ENCODE data around the gene C19orf67. TPM values are rescaled to one million over a fixed set of nuclear protein-coding genes. Genes with fewer than 3 reads are reported as not detected.
A peak's percentile ranks its signal among the peaks of the same experiment; 100 is the strongest.
"Not testable (repeated sequence)": the region's sequence is repeated elsewhere in the genome, so short reads cannot be mapped to it uniquely, and the experiment has no call there.

Gene C19orf67
- total RNA-seq, 5 donors from 2014 or later (not counting 1 experiment from before 2014, with no cell fraction given) = 0.53 to 0.98 (median 0.58) TPM; not detected in 2

GRCh38 chr19:14047866-14048265 is 37.7 kb downstream of the C19orf67 start:
- not testable (repeated sequence) for ATAC-seq (replicated peaks in 1 of 4); H3K27ac Mint-ChIP-seq; H3K27me3 Mint-ChIP-seq; H3K4me3 ChIP-seq (ENCODE audit: control insufficient read depth in 1 of 2, extremely low read depth in 1 of 2, low read length in 1 of 2); H3K4me1 Mint-ChIP-seq; H3K27ac ChIP-seq (ENCODE audit: low read length); H3K4me1 ChIP-seq (ENCODE audit: control insufficient read depth in 1 of 2, extremely low read depth in 1 of 2, insufficient read depth in 2 of 2, low read length in 2 of 2); H3K4me3 Mint-ChIP-seq; H3K9me3 Mint-ChIP-seq; H3K27me3 ChIP-seq (replicated peaks in 1 of 2; ENCODE audit: control insufficient read depth in 2 of 2, extremely low read depth in 1 of 2, insufficient read depth in 2 of 2, low read length in 1 of 2); H3K9me3 ChIP-seq; DNase-seq
- peaks cover 17 to 81% of the 10 kb centered on the region in 2 donors for H3K36me3 ChIP-seq (ENCODE audit: control insufficient read depth in 2 of 2, extremely low read depth in 1 of 2, insufficient read depth in 1 of 2, low read length in 1 of 2)
- CTCF ChIA-PET = interaction anchor here (0.6 to 1.9 kb wide), 9 partner anchors 11 to 1034 kb away, joined by 3 to 8 read pairs (median 4); partner anchors contain the start of genes DCAF15 (in 1 of the 2) and IL27RA (in 1 of the 2)
- peaks cover 36% of the 10 kb centered on the region for H3K36me3 Mint-ChIP-seq
- WGBS (ENCODE audit: insufficient coverage) = 90% methylated on average over 2 of the region's 10 CpGs
- POLR2A ChIA-PET = interaction anchor here in 1 of 2 donors (0.6 to 0.9 kb wide), 2 partner anchors 162 to 406 kb away, joined by 3 to 5 read pairs; no protein-coding TSS in a partner anchor

GRCh38 chr19:14042659-14043608 is 42.6 kb downstream of the C19orf67 start:
- Histone ChIP-seq H3K27ac (ENCODE audit: low read length) (peak overlapping the region; percentile 74), H3K4me1 (ENCODE audit: control insufficient read depth in 1 of 2, extremely low read depth in 1 of 2, insufficient read depth in 2 of 2, low read length in 2 of 2) (peaks cover 2 to 25% of the 10 kb centered on the region in 2 experiments), H3K36me3 (ENCODE audit: control insufficient read depth in 2 of 2, extremely low read depth in 1 of 2, insufficient read depth in 1 of 2, low read length in 1 of 2) (peaks cover 12 to 78% of the 10 kb centered on the region in 2 donors)
- not testable (repeated sequence) for H3K27me3 Mint-ChIP-seq; H3K4me3 ChIP-seq (ENCODE audit: control insufficient read depth in 1 of 2, extremely low read depth in 1 of 2, low read length in 1 of 2); H3K9me3 Mint-ChIP-seq; H3K27me3 ChIP-seq (replicated peaks in 1 of 2; ENCODE audit: control insufficient read depth in 2 of 2, extremely low read depth in 1 of 2, insufficient read depth in 2 of 2, low read length in 1 of 2); H3K4me3 Mint-ChIP-seq; H3K9me3 ChIP-seq
- ChIA-PET CTCF (interaction anchor here (0.6 to 1.3 kb wide), 6 partner anchors 11 to 362 kb away, joined by 3 to 9 read pairs (median 3); partner anchors contain the start of gene IL27RA (in 1 of the 2)), POLR2A (interaction anchor here in 1 of 2 donors (0.6 to 0.7 kb wide), 3 partner anchors 58 to 900 kb away, joined by 3 to 12 read pairs (median 8); no protein-coding TSS in a partner anchor)
- peak; percentile 45 to 68 (median 56) for ATAC-seq (replicated peaks in 1 of 4)
- peak overlapping the region; percentile 84 to 89 for H3K27ac Mint-ChIP-seq
- peak in 28 of 35 experiments; percentile 10 to 80 (median 36) for DNase-seq
- H3K4me1 Mint-ChIP-seq = peaks cover 10 to 23% (median 12%) of the 10 kb centered on the region in 3 donors
- WGBS (ENCODE audit: insufficient coverage) = 20% methylated on average over 1 of the region's 19 CpGs
- H3K36me3 Mint-ChIP-seq = peaks cover 22% of the 10 kb centered on the region

- 100% methylated on average over 4 of the region's 7 CpGs for WGBS (ENCODE audit: insufficient coverage)
- DNase-seq (no peak), ATAC-seq (replicated peaks in 1 of 4) (no peak)
- Mint-ChIP-seq H3K36me3 (peaks cover 29% of the 10 kb centered on the region), H3K9me3 (no peaks in the 10 kb centered on the region), H3K27me3 (no peaks in the 10 kb centered on the region), H3K4me1 (peaks cover 19 to 40% (median 20%) of the 10 kb centered on the region in 3 donors), H3K27ac (peak overlapping the region in 1 of 2 donors; percentile 16), H3K4me3 (no peak overlapping the region)
- Histone ChIP-seq H3K4me3 (ENCODE audit: control insufficient read depth in 1 of 2, extremely low read depth in 1 of 2, low read length in 1 of 2) (no peak overlapping the region), H3K36me3 (ENCODE audit: control insufficient read depth in 2 of 2, extremely low read depth in 1 of 2, insufficient read depth in 1 of 2, low read length in 1 of 2) (peaks cover 5 to 79% of the 10 kb centered on the region in 2 donors), H3K27ac (ENCODE audit: low read length) (no peak overlapping the region), H3K4me1 (ENCODE audit: control insufficient read depth in 1 of 2, extremely low read depth in 1 of 2, insufficient read depth in 2 of 2, low read length in 2 of 2) (peaks cover 2 to 48% of the 10 kb centered on the region in 2 experiments), H3K9me3 (no peaks in the 10 kb centered on the region), H3K27me3 (replicated peaks in 1 of 2; ENCODE audit: control insufficient read depth in 2 of 2, extremely low read depth in 1 of 2, insufficient read depth in 2 of 2, low read length in 1 of 2) (no peaks in the 10 kb centered on the region)
- POLR2A ChIA-PET = interaction anchor here (0.6 kb wide), 2 partner anchors 11 to 331 kb away, joined by 3 to 6 read pairs; partner anchors contain the start of gene RLN3 (in 1 of the 2)
- CTCF ChIA-PET = interaction anchor here in 1 of 2 donors (0.6 kb wide), 2 partner anchors 17 to 161 kb away, joined by 3 read pairs; no protein-coding TSS in a partner anchor
Observed at GRCh38 chr19:14039181-14039580, 46.4 kb downstream of the C19orf67 start.

GRCh38 chr19:14035706-14036105 is 49.9 kb downstream of the C19orf67 start:
- CTCF ChIA-PET = interaction anchor here (0.7 to 0.9 kb wide), 3 partner anchors 13 to 1017 kb away, joined by 3 to 4 read pairs (median 4); no protein-coding TSS in a partner anchor

GRCh38 chr19:14035159-14035558 is 50.4 kb downstream of the C19orf67 start:
- not testable (repeated sequence) for H3K27me3 ChIP-seq (replicated peaks in 1 of 2; ENCODE audit: control insufficient read depth in 2 of 2, extremely low read depth in 1 of 2, insufficient read depth in 2 of 2, low read length in 1 of 2); ATAC-seq (replicated peaks in 1 of 4); H3K27ac ChIP-seq (ENCODE audit: low read length); H3K9me3 Mint-ChIP-seq; H3K4me3 Mint-ChIP-seq; H3K4me3 ChIP-seq (ENCODE audit: control insufficient read depth in 1 of 2, extremely low read depth in 1 of 2, low read length in 1 of 2); DNase-seq; H3K9me3 ChIP-seq; H3K27ac Mint-ChIP-seq; H3K27me3 Mint-ChIP-seq
- Histone ChIP-seq H3K36me3 (ENCODE audit: control insufficient read depth in 2 of 2, extremely low read depth in 1 of 2, insufficient read depth in 1 of 2, low read length in 1 of 2) (peaks cover 0 to 50% of the 10 kb centered on the region in 2 donors), H3K4me1 (ENCODE audit: control insufficient read depth in 1 of 2, extremely low read depth in 1 of 2, insufficient read depth in 2 of 2, low read length in 2 of 2) (peaks cover 8 to 60% of the 10 kb centered on the region in 2 experiments)
- ChIA-PET CTCF (interaction anchor here in 1 of 2 donors (0.7 kb wide), 1 partner anchor 1017 kb away, joined by 4 read pairs; no protein-coding TSS in a partner anchor), POLR2A (interaction anchor here in 1 of 2 donors (0.6 kb wide), 1 partner anchor 10 kb away, joined by 4 read pairs; no protein-coding TSS in a partner anchor)
- WGBS (ENCODE audit: insufficient coverage) = 95% methylated on average over 10 of the region's 12 CpGs
- Mint-ChIP-seq H3K36me3 (peaks cover 20% of the 10 kb centered on the region), H3K4me1 (peaks cover 32 to 52% (median 38%) of the 10 kb centered on the region in 3 donors)

More at GRCh38 chr19:14035706-14036105, 49.9 kb downstream of the C19orf67 start:
- peak overlapping the region in 1 of 3 donors; percentile 7 for H3K4me3 Mint-ChIP-seq
- Histone ChIP-seq H3K27me3 (replicated peaks in 1 of 2; ENCODE audit: control insufficient read depth in 2 of 2, extremely low read depth in 1 of 2, insufficient read depth in 2 of 2, low read length in 1 of 2) (no peaks in the 10 kb centered on the region), H3K36me3 (ENCODE audit: control insufficient read depth in 2 of 2, extremely low read depth in 1 of 2, insufficient read depth in 1 of 2, low read length in 1 of 2) (peaks cover 0 to 55% of the 10 kb centered on the region in 2 donors), H3K4me1 (ENCODE audit: control insufficient read depth in 1 of 2, extremely low read depth in 1 of 2, insufficient read depth in 2 of 2, low read length in 2 of 2) (peaks cover 8 to 56% of the 10 kb centered on the region in 2 experiments), H3K27ac (ENCODE audit: low read length) (no peak overlapping the region), H3K9me3 (no peaks in the 10 kb centered on the region), H3K4me3 (ENCODE audit: control insufficient read depth in 1 of 2, extremely low read depth in 1 of 2, low read length in 1 of 2) (no peak overlapping the region)
- no peak for DNase-seq
- no peak for ATAC-seq (replicated peaks in 1 of 4)
- 83% methylated on average over 1 of the region's 7 CpGs for WGBS (ENCODE audit: insufficient coverage)
- H3K4me1 Mint-ChIP-seq = peaks cover 28 to 46% (median 33%) of the 10 kb centered on the region in 3 donors
- POLR2A ChIA-PET = interaction anchor here (0.6 to 0.7 kb wide), 3 partner anchors 9 to 148 kb away, joined by 4 to 11 read pairs (median 7); no protein-coding TSS in a partner anchor
- H3K27me3 Mint-ChIP-seq = no peaks in the 10 kb centered on the region
- H3K27ac Mint-ChIP-seq = no peak overlapping the region
- peaks cover 20% of the 10 kb centered on the region for H3K36me3 Mint-ChIP-seq
- no peaks in the 10 kb centered on the region for H3K9me3 Mint-ChIP-seq
